ENCODE measurements around the gene TUBB1. TPM values are rescaled to one million over a fixed set of nuclear protein-coding genes. Genes with fewer than 3 reads are reported as not detected.

TUBB1 gene
- total and polyA plus RNA-seq, 4 donors: 0.64 to 6.8 (median 3.7) TPM

GRCh38 chr20:58976061-58976730 is 43.0 kb upstream of the TUBB1 start:
- no peak overlapping the region for H3K27ac ChIP-seq (ENCODE audit: low read depth in 1 of 2, low read length in 1 of 2)
- H3K9ac ChIP-seq (ENCODE audit: insufficient read depth in 1 of 2, low read length in 2 of 2): no peak overlapping the region
- H3K4me3 ChIP-seq: no peak overlapping the region
- no peaks in the 10 kb centered on the region for H3K27me3 ChIP-seq (ENCODE audit: control insufficient read depth in 3 of 3, insufficient read depth in 3 of 3, low read length in 2 of 3)
- no peak for DNase-seq
- no peak for TF ChIP-seq CTCF (IDR thresholded peaks at IDR 0.05; ENCODE audit: control extremely low read depth, extremely low read depth)
- 89 to 93% methylated on average over 3 of the region's 3 CpGs for WGBS, 2 donors
- ATAC-seq (ENCODE audit: insufficient read depth, low FRiP score): no peak
- no peaks in the 10 kb centered on the region for H3K4me1 ChIP-seq (ENCODE audit: control insufficient read depth in 5 of 5, insufficient read depth in 5 of 5, low read length in 5 of 5)
- H3K9me3 ChIP-seq (ENCODE audit: control insufficient read depth in 4 of 4, insufficient read depth in 3 of 4, low read length in 3 of 4): peaks cover 0 to 6% (median 2%) of the 10 kb centered on the region in 4 donors
- no peaks in the 10 kb centered on the region for H3K36me3 ChIP-seq (ENCODE audit: control insufficient read depth in 4 of 4, insufficient read depth in 4 of 4, low read length in 4 of 4)

- Histone ChIP-seq H3K4me3 (no peak overlapping the region), H3K9ac (ENCODE audit: insufficient read depth in 1 of 2, low read length in 2 of 2) (no peak overlapping the region), H3K9me3 (ENCODE audit: control insufficient read depth in 4 of 4, insufficient read depth in 3 of 4, low read length in 3 of 4) (peaks cover 0 to 6% (median 2%) of the 10 kb centered on the region in 4 donors), H3K4me1 (ENCODE audit: control insufficient read depth in 5 of 5, insufficient read depth in 5 of 5, low read length in 5 of 5) (peaks cover 0 to 11% (median 8%) of the 10 kb centered on the region in 5 donors), H3K27ac (ENCODE audit: low read depth in 1 of 2, low read length in 1 of 2) (no peak overlapping the region), H3K36me3 (ENCODE audit: control insufficient read depth in 4 of 4, insufficient read depth in 4 of 4, low read length in 4 of 4) (no peaks in the 10 kb centered on the region), H3K27me3 (ENCODE audit: control insufficient read depth in 3 of 3, insufficient read depth in 3 of 3, low read length in 2 of 3) (no peaks in the 10 kb centered on the region)
- ATAC-seq (ENCODE audit: insufficient read depth, low FRiP score) (no peak), DNase-seq (no peak)
- 76 to 82% methylated on average over 6 of the region's 6 CpGs for WGBS, 2 donors
- TF ChIP-seq CTCF (IDR thresholded peaks at IDR 0.05; ENCODE audit: control extremely low read depth, extremely low read depth): no peak
Measured at GRCh38 chr20:58978351-58979190, 40.7 kb upstream of the TUBB1 start.

- DNase-seq: peak; percentile 91 to 94 (median 93)
- peaks cover 0 to 6% (median 1%) of the 10 kb centered on the region in 4 donors for H3K9me3 ChIP-seq (ENCODE audit: control insufficient read depth in 4 of 4, insufficient read depth in 3 of 4, low read length in 3 of 4)
- peaks cover 0 to 11% (median 9%) of the 10 kb centered on the region in 5 donors for H3K4me1 ChIP-seq (ENCODE audit: control insufficient read depth in 5 of 5, insufficient read depth in 5 of 5, low read length in 5 of 5)
- WGBS, 2 donors: 7 to 9% methylated on average over 77 to 109 of the region's 109 CpGs
- peak within 1 kb of the TSS; percentile 95 for H3K4me3 ChIP-seq
- ATAC-seq (ENCODE audit: insufficient read depth, low FRiP score): peak; percentile 84
- no peak for TF ChIP-seq CTCF (IDR thresholded peaks at IDR 0.05; ENCODE audit: control extremely low read depth, extremely low read depth)
- no peaks in the 10 kb centered on the region for H3K36me3 ChIP-seq (ENCODE audit: control insufficient read depth in 4 of 4, insufficient read depth in 4 of 4, low read length in 4 of 4)
- no peaks in the 10 kb centered on the region for H3K27me3 ChIP-seq (ENCODE audit: control insufficient read depth in 3 of 3, insufficient read depth in 3 of 3, low read length in 2 of 3)
- H3K27ac ChIP-seq (ENCODE audit: low read depth in 1 of 2, low read length in 1 of 2): peak within 1 kb of the TSS; percentile 92 to 95
- peak within 1 kb of the TSS; percentile 76 for H3K9ac ChIP-seq (ENCODE audit: insufficient read depth in 1 of 2, low read length in 2 of 2)
Measured at GRCh38 chr20:58980711-58981627, 38.3 kb upstream of the TUBB1 start, which contains the start of gene NELFCD. Gene NELFCD (plus strand): TSS chr20:58981256. CDS start chr20:58981310, 54 bp downstream.
